Muscle layer of duodenum (tissue), 2 donors: ENCODE data around the gene KIF26B.

Experiments used
- H3K27ac ChIP-seq: one replicate; pipeline ENCODE4 v1.7.0; 2013; ENCODE audit warnings: mild to moderate bottlenecking, low read length
- H3K27me3 ChIP-seq: one replicate; pipeline ENCODE4 v1.7.0; 2013; ENCODE audit warnings: low read depth, mild to moderate bottlenecking, control low read depth, low read length
- H3K36me3 ChIP-seq, 2 donors: one replicate each; pipeline ENCODE4 v1.7.0; 2013; ENCODE audit warnings: low read length in 2 of 2, control low read depth in 1 of 2, mild to moderate bottlenecking in 1 of 2; ENCODE audit not compliant: insufficient read depth in 2 of 2, control insufficient read depth in 1 of 2
- H3K4me1 ChIP-seq, 2 donors: one replicate each; pipeline ENCODE4 v1.7.0; 2013; ENCODE audit warnings: low read length in 2 of 2, mild to moderate bottlenecking in 2 of 2, control low read depth in 1 of 2, moderate library complexity in 1 of 2; ENCODE audit not compliant: insufficient read depth in 2 of 2, control insufficient read depth in 1 of 2
- H3K4me3 ChIP-seq, 2 donors: one replicate each; pipeline ENCODE4 v1.7.0; 2013; ENCODE audit warnings: low read length in 2 of 2, low read depth in 1 of 2, mild to moderate bottlenecking in 1 of 2
- H3K9me3 ChIP-seq, 2 donors: one replicate each; pipeline ENCODE4 v1.7.0; 2013; ENCODE audit warnings: low read length in 2 of 2, control low read depth in 1 of 2, mild to moderate bottlenecking in 1 of 2; ENCODE audit not compliant: control insufficient read depth in 1 of 2
- donor health status: healthy.

The KIF26B gene

DNA sequence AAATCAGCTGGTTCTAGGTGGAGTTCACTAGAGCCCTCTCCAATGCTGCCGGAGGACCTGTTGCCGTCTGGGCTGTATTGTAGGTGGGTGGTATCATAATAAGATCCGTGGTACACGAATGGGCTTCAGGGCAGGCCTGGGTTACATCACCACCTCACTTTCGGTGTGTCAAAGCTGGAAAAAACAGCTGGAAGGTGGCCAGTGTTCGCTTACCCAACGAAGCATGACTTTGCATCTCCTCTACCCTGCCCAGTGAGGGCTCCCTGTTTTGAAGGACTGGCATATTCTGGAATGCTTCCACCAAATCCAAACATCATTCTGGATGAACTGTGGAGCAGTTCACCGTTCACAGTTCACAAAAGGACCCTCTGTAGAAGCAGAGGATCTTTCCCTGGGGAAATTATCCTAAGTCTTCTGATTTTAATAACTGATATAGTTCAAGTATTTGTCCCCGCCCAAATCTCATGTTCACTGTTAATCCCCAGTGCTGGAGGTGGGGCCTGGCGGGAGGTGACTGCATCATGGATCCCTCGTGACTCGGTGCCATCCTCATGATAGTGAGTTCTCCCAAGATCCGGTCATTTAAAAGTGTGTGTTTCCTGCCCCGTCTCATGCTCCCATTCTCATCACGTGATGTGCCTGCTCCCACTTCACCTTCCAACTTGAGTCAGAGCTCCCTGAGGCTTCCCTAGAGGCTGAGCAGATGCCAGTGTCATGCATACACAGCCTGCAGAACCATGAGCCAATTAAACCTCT, 429.0 kb downstream of the KIF26B start:
- no peak overlapping the region for H3K4me3 ChIP-seq
- no peaks in the 10 kb centered on the region for H3K9me3 ChIP-seq
- H3K36me3 ChIP-seq, result no peaks in the 10 kb centered on the region
- H3K4me1 ChIP-seq, result no peaks in the 10 kb centered on the region
- H3K27me3 ChIP-seq, result no peaks in the 10 kb centered on the region
- H3K27ac ChIP-seq, result no peak overlapping the region

- Histone ChIP-seq H3K9me3 (no peaks in the 10 kb centered on the region), H3K27ac (no peak overlapping the region), H3K27me3 (no peaks in the 10 kb centered on the region), H3K4me3 (no peak overlapping the region), H3K4me1 (no peaks in the 10 kb centered on the region), H3K36me3 (no peaks in the 10 kb centered on the region)
These were observed 430.6 kb downstream of the KIF26B start for GRCh38 chr1:245585252-245585959.

DNA sequence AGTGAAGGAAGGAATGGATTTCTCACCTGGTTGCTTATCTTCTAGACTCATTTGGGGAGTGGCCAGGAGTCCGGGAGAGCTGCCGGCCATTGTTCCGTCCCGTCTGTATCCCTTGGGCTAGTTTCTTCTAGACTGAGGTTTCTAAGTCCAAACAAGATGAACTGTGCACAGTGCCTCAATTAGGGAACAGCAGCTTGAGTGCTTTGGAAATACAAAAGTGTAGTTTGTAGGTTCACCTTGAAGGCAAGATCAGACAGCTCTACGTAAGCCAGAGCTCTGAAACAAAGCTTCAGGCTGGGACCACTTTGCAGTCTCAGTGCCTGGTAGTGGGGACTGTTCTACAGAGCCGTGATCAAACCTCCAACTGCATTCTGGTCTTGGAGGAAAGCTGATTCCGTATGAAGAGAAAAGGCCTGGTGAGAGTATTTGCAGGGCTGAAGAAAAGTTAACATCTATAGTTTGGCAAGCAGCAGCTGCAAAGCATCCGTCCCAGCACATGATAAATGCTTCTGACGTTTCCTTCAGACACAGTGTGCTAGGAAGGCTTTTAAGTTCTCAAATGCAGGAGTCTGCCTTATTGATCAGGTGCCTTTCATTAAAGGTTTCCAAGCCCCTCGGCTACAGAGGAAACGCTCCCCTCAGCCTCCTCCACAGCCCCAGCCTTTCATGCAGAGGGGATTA, 432.8 kb downstream of the KIF26B start:
- Histone ChIP-seq H3K36me3 (no peaks in the 10 kb centered on the region), H3K4me1 (no peaks in the 10 kb centered on the region), H3K27me3 (no peaks in the 10 kb centered on the region), H3K4me3 (no peak overlapping the region), H3K9me3 (no peaks in the 10 kb centered on the region), H3K27ac (no peak overlapping the region)

- Histone ChIP-seq H3K27ac (no peak overlapping the region), H3K4me1 (no peaks in the 10 kb centered on the region), H3K9me3 (no peaks in the 10 kb centered on the region), H3K4me3 (no peak overlapping the region), H3K27me3 (no peaks in the 10 kb centered on the region), H3K36me3 (no peaks in the 10 kb centered on the region)
These were observed 433.4 kb downstream of the KIF26B start for GRCh38 chr1:245588116-245588639.

- Histone ChIP-seq H3K9me3 (no peaks in the 10 kb centered on the region), H3K4me3 (no peak overlapping the region), H3K27ac (no peak overlapping the region), H3K4me1 (no peaks in the 10 kb centered on the region), H3K36me3 (no peaks in the 10 kb centered on the region), H3K27me3 (no peaks in the 10 kb centered on the region)
These were observed 434.5 kb downstream of the KIF26B start for GRCh38 chr1:245589316-245589715.

DNA sequence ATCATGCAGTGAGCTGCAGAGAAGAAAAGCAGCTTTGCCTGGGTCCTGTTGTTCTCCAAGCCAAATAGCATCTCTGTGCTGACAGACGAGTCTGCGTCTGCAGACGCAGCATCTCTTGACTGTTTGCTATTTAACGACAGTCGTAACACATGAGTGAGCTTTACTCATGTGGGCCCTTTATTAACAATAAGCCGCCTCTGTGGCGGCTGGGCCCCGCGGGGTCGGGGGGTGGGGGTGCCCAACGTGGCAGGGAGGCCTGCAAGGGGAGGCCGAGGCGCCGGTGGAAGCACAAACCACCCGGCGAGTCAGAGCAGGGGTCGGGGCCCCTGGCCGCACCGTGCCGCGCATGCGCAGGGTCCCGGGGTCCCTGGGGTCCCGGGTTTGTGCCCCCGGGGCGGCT, 435.1 kb downstream of the KIF26B start:
- H3K36me3 ChIP-seq, result no peaks in the 10 kb centered on the region
- no peak overlapping the region for H3K4me3 ChIP-seq
- H3K27ac ChIP-seq, result no peak overlapping the region
- H3K27me3 ChIP-seq, result no peaks in the 10 kb centered on the region
- no peaks in the 10 kb centered on the region for H3K4me1 ChIP-seq
- no peaks in the 10 kb centered on the region for H3K9me3 ChIP-seq

DNA sequence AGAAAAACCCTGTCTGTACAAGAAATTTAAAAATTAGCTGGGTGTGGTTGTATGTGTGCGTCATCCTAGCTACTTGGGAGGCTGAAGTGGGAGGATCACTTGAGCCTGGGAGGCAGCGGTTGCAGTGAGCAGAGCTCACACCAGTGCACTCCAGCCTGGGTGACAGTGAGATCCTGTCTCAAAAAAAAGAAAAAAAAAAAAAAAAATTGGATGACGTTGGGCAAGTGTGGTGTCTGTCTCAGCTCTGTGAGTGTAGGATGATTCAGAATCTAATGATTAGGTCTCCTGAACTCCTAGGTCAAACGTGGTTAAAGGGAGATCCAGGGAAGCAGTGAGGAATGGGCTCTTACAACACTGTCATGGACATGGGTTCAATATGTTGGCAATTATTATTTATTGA, 435.9 kb downstream of the KIF26B start:
- Histone ChIP-seq H3K27ac (no peak overlapping the region), H3K9me3 (no peaks in the 10 kb centered on the region), H3K36me3 (no peaks in the 10 kb centered on the region), H3K27me3 (no peaks in the 10 kb centered on the region), H3K4me1 (no peaks in the 10 kb centered on the region), H3K4me3 (no peak overlapping the region)

- H3K27me3 ChIP-seq, result no peaks in the 10 kb centered on the region
- no peaks in the 10 kb centered on the region for H3K36me3 ChIP-seq
- H3K9me3 ChIP-seq, result no peaks in the 10 kb centered on the region
- no peak overlapping the region for H3K4me3 ChIP-seq
- no peak overlapping the region for H3K27ac ChIP-seq
- no peaks in the 10 kb centered on the region for H3K4me1 ChIP-seq
These were observed 436.8 kb downstream of the KIF26B start for GRCh38 chr1:245591346-245592188.

DNA sequence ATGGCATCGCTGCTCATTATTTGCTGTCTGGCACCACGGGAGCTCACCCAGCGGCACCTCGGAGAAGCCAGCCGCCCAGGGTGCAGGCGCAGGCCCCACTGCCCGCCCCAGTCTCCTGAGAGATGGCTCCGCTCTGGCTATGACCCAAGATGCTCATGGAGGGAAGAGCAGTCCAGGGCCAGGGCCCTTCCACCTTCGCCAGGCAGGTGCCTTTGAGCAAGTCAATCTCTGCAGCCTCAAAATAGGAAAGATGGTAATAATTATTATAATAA, 437.3 kb downstream of the KIF26B start:
- no peak overlapping the region for H3K27ac ChIP-seq
- H3K4me1 ChIP-seq, result no peaks in the 10 kb centered on the region
- no peaks in the 10 kb centered on the region for H3K36me3 ChIP-seq
- H3K27me3 ChIP-seq, result no peaks in the 10 kb centered on the region
- H3K9me3 ChIP-seq, result peaks cover 0 to under 1% of the 10 kb centered on the region in 2 donors
- H3K4me3 ChIP-seq, result no peak overlapping the region

GRCh38 chr1:245598524-245599305, 443.9 kb downstream of the KIF26B start:
- H3K4me3 ChIP-seq, result no peak overlapping the region
- peaks cover 0 to 3% of the 10 kb centered on the region in 2 donors for H3K9me3 ChIP-seq
- H3K27ac ChIP-seq, result no peak overlapping the region
- H3K4me1 ChIP-seq, result no peaks in the 10 kb centered on the region
- H3K36me3 ChIP-seq, result no peaks in the 10 kb centered on the region
- H3K27me3 ChIP-seq, result no peaks in the 10 kb centered on the region
